Osteocyte (in vitro differentiated cells): ENCODE results near the gene FGF21. TPM values are rescaled to one million over a fixed set of nuclear protein-coding genes. Genes with fewer than 3 reads are reported as not detected.
"Not testable (repeated sequence)": the region's sequence is repeated elsewhere in the genome, so short reads cannot be mapped to it uniquely, and the experiment has no call there.

ENCODE experiments used
- DNase-seq: peaks from one replicate; pipeline ENCODE4 v3.0.0; 2021; ENCODE audit warnings: mixed read lengths; ENCODE audit not compliant: unreplicated experiment; ENCODE audit errors: extremely low spot score
- H3K27ac Mint-ChIP-seq: one replicate; pipeline ENCODE4 v1.8.0; 2021; ENCODE audit warnings: mild to moderate bottlenecking, mixed read lengths; ENCODE audit not compliant: unreplicated experiment
- H3K27me3 Mint-ChIP-seq: one replicate; pipeline ENCODE4 v1.8.0; 2021; ENCODE audit warnings: mixed read lengths; ENCODE audit not compliant: unreplicated experiment
- H3K36me3 Mint-ChIP-seq: one replicate; pipeline ENCODE4 v1.8.0; 2021; ENCODE audit warnings: mixed read lengths; ENCODE audit not compliant: unreplicated experiment
- H3K4me1 Mint-ChIP-seq: one replicate; pipeline ENCODE4 v1.8.0; 2021; ENCODE audit warnings: mixed read lengths; ENCODE audit not compliant: unreplicated experiment
- H3K4me3 Mint-ChIP-seq: one replicate; pipeline ENCODE4 v1.8.0; 2021; ENCODE audit warnings: mild to moderate bottlenecking, moderate library complexity, mixed read lengths; ENCODE audit not compliant: unreplicated experiment
- H3K9me3 Mint-ChIP-seq: one replicate; pipeline ENCODE4 v1.8.0; 2021; ENCODE audit warnings: mixed read lengths; ENCODE audit not compliant: unreplicated experiment
- CTCF ChIP-seq: fragments of 200-600 bp; sonication (generic); IDR thresholded peaks from 2 replicates; pipeline ENCODE4 v1.5.0; 2021; ENCODE audit warnings: antibody characterized with exemption, mild to moderate bottlenecking, moderate library complexity
- total RNA-seq: library from RNA; stranded (reverse); gene quantifications from 2 replicates; pipeline ENCODE4 v1.2.1, GENCODE V29; 2021

FGF21 gene
- total RNA-seq, 1 donor from 2014 or later: not detected

GRCh38 chr19:48756212-48756611 is 888 bp downstream of the FGF21 start:
- Mint-ChIP-seq H3K9me3 (no peaks in the 10 kb centered on the region), H3K27ac (no peak overlapping the region), H3K4me1 (peaks cover 8% of the 10 kb centered on the region), H3K27me3 (peaks cover 22% of the 10 kb centered on the region), H3K4me3 (no peak overlapping the region), H3K36me3 (no peaks in the 10 kb centered on the region)
- no peak for TF ChIP-seq CTCF
- DNase-seq: no peak

GRCh38 chr19:48756686-48757085 is 1.4 kb downstream of the FGF21 start:
- H3K36me3 Mint-ChIP-seq: no peaks in the 10 kb centered on the region
- TF ChIP-seq CTCF: no peak
- no peak overlapping the region for H3K4me3 Mint-ChIP-seq
- no peaks in the 10 kb centered on the region for H3K9me3 Mint-ChIP-seq
- no peak for DNase-seq
- peaks cover 7% of the 10 kb centered on the region for H3K4me1 Mint-ChIP-seq
- H3K27me3 Mint-ChIP-seq: peaks cover 24% of the 10 kb centered on the region
- H3K27ac Mint-ChIP-seq: no peak overlapping the region

GRCh38 chr19:48757089-48757675 is 1.9 kb downstream of the FGF21 start:
- Mint-ChIP-seq H3K4me1 (peaks cover 5% of the 10 kb centered on the region), H3K9me3 (no peaks in the 10 kb centered on the region), H3K4me3 (no peak overlapping the region), H3K27ac (no peak overlapping the region), H3K36me3 (no peaks in the 10 kb centered on the region), H3K27me3 (peaks cover 27% of the 10 kb centered on the region)
- no peak for TF ChIP-seq CTCF
- no peak for DNase-seq

GRCh38 chr19:48757741-48758144 is 2.4 kb downstream of the FGF21 start:
- DNase-seq: no peak
- Mint-ChIP-seq H3K36me3 (no peaks in the 10 kb centered on the region), H3K27me3 (peaks cover 33% of the 10 kb centered on the region), H3K4me3 (no peak overlapping the region), H3K4me1 (peaks cover 4% of the 10 kb centered on the region), H3K27ac (no peak overlapping the region), H3K9me3 (no peaks in the 10 kb centered on the region)
- no peak for TF ChIP-seq CTCF

GRCh38 chr19:48760504-48761205 is 5.3 kb downstream of the FGF21 start:
- DNase-seq: no peak
- Mint-ChIP-seq H3K4me1 (no peaks in the 10 kb centered on the region), H3K27ac (no peak overlapping the region), H3K27me3 (peaks cover 29% of the 10 kb centered on the region), H3K4me3 (no peak overlapping the region), H3K9me3 (no peaks in the 10 kb centered on the region), H3K36me3 (no peaks in the 10 kb centered on the region)
- no peak for TF ChIP-seq CTCF

- not testable (repeated sequence) for DNase-seq, H3K4me3 Mint-ChIP-seq, H3K9me3 Mint-ChIP-seq, H3K36me3 Mint-ChIP-seq, H3K27ac Mint-ChIP-seq
- peaks cover 32% of the 10 kb centered on the region for H3K27me3 Mint-ChIP-seq
- peaks cover 12% of the 10 kb centered on the region for H3K4me1 Mint-ChIP-seq
Observed at GRCh38 chr19:48765816-48766215, 10.5 kb downstream of the FGF21 start.

- not testable (repeated sequence) for H3K9me3 Mint-ChIP-seq, H3K36me3 Mint-ChIP-seq, DNase-seq, H3K27ac Mint-ChIP-seq, H3K4me3 Mint-ChIP-seq
- H3K4me1 Mint-ChIP-seq: peaks cover 13% of the 10 kb centered on the region
- peaks cover 14% of the 10 kb centered on the region for H3K27me3 Mint-ChIP-seq
Observed at GRCh38 chr19:48768171-48768753, 12.9 kb downstream of the FGF21 start.
